ENCODE measurements around the gene ANKS6. TPM values are rescaled to one million over a fixed set of nuclear protein-coding genes. Genes with fewer than 3 reads are reported as not detected.

The ANKS6 gene
- total and polyA plus RNA-seq, 9 of the 15 experiments (the other 6 are each of a cell fraction or from before 2014, with no cell fraction given): 9.9 to 74.5 (median 36.9) TPM

DNA sequence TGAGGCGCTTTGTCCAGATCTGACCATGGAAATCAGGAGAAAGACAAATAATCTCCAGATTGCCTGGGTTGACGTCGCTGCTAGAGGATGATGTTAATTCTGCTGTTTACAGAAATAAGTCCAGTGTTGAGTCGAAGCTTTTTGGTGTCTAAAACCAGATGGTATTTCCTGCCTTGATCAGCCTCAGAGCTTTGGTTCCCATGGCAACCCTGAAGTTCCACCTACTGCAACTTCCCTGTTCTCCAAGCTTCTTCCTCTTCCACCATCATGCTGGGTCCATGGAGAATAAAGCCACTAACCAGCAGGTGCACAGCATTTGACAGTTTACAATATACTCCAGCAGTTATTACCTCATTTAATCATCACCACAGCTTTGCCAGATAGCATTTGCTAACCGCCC, 69.6 kb downstream of the ANKS6 start:
- Histone ChIP-seq H3K4me1 (replicated peaks in 1 of 2; ENCODE audit: control insufficient read depth in 2 of 2, insufficient read depth in 2 of 2, low read length in 2 of 2) (peaks cover 0 to 5% of the 10 kb centered on the region in 2 experiments; a peak in 2 of 5 replicates), H3K4me2 (ENCODE audit: insufficient read depth, low read length) (no peak overlapping the region), H3K36me3 (ENCODE audit: control insufficient read depth, insufficient read depth, low read length) (no peaks in the 10 kb centered on the region), H3K27me3 (ENCODE audit: control insufficient read depth in 2 of 2, insufficient read depth in 2 of 2, low read length in 2 of 2) (peaks cover 18 to 30% of the 10 kb centered on the region in 2 experiments; a peak in 4 of 5 replicates), H4K20me1 (replicated peaks; ENCODE audit: control insufficient read depth, insufficient read depth, low read length) (0 out of 2 replicates have a peak, but pooled peaks cover 4% of the 10 kb centered on the region), H3K9me1 (ENCODE audit: control insufficient read depth, insufficient read depth, low read length) (no peaks in the 10 kb centered on the region), H3K9ac (ENCODE audit: insufficient read depth in 1 of 2, low read depth in 2 of 2, low read length in 2 of 2) (no peak overlapping the region), H3K79me2 (ENCODE audit: control insufficient read depth, insufficient read depth, low read length) (no peaks in the 10 kb centered on the region), H3K27ac (ENCODE audit: extremely low read depth, low read depth, low read length) (no peak overlapping the region), H3K4me3 (no peak overlapping the region), H3K9me3 (replicated peaks; ENCODE audit: control insufficient read depth, insufficient read depth, low read depth, low read length) (no peaks in the 10 kb centered on the region), H2AFZ (ENCODE audit: low read depth, low read length) (no peak overlapping the region)
- ChIA-PET POLR2A (interaction anchor here (0.6 kb wide), 2 partner anchors 45 to 401 kb away, joined by 3 to 5 read pairs; no protein-coding TSS in a partner anchor), CTCF (ENCODE audit: low intra/inter-chr PET ratio) (no interaction called here)
- no TSS peak for BruUV-seq (replicated peaks)
- no peak for TF ChIP-seq HCFC1 (IDR thresholded peaks at IDR 0.05; ENCODE audit: low read depth, low read length)
- TF ChIP-seq RFX1 (IDR thresholded peaks at IDR 0.05): peak; percentile 85
- peak; percentile 30; the same call in 1 of the 2 replicates for TF ChIP-seq CTBP1 (IDR thresholded peaks at IDR 0.05; ENCODE audit: borderline replicate concordance)
- intact Hi-C loops (cut with micrococcal nuclease): no loop called here
- DNase-seq (ENCODE audit: extremely low read depth in 1 of 4, low spot score in 3 of 4) (no peak), FAIRE-seq (no peak), ATAC-seq (no peak)
- 0% methylated on average over 5 of the region's 5 CpGs for WGBS (ENCODE audit: insufficient coverage, low coverage, missing lambda C conversion rate)
- in situ Hi-C loops (cut with MboI): no loop called here

DNA sequence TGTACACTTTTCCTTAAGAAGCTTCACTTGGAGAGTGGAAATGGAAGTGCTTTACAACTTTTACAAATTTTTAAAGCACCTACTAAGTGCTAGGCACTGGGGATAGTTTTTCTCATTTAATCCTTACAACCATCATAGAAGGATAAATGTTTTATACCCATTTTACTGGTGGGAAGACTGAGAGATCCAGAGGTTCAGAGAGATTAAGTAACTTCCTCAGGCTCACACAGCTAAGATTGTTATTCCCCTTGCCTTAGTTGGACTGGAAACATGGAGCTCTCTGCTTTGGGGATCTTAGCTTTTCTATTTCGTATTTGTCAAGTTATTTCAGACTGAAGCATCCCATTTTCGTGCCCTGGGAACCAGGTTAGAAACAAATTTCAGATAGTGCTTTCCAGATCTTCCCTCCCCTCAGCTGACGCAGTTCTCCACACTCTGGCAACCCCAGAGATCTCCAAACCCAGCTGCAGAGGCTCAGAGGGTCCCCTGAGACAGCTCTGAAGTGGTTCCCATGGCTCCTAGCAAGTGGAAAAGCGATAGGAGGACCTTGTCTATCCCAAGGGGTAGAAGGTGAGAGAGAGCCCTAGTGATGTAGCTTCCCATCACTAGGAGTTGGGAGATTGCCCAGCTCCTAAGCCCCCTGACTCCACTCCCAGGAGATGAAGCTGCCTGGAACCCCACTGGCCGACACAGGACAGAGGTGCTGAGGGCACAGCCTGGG, 71.4 kb downstream of the ANKS6 start:
- intact Hi-C loops (cut with micrococcal nuclease): no loop called here
- BruUV-seq (replicated peaks): no TSS peak
- Histone ChIP-seq H3K4me2 (ENCODE audit: insufficient read depth, low read length) (no peak overlapping the region), H3K4me1 (replicated peaks in 1 of 2; ENCODE audit: control insufficient read depth in 2 of 2, insufficient read depth in 2 of 2, low read length in 2 of 2) (peaks cover 0 to 5% of the 10 kb centered on the region in 2 experiments; a peak in 2 of 5 replicates), H2AFZ (ENCODE audit: low read depth, low read length) (no peak overlapping the region), H4K20me1 (replicated peaks; ENCODE audit: control insufficient read depth, insufficient read depth, low read length) (0 out of 2 replicates have a peak, but pooled peaks cover 6% of the 10 kb centered on the region), H3K9me1 (ENCODE audit: control insufficient read depth, insufficient read depth, low read length) (no peaks in the 10 kb centered on the region), H3K36me3 (ENCODE audit: control insufficient read depth, insufficient read depth, low read length) (no peaks in the 10 kb centered on the region), H3K27ac (ENCODE audit: extremely low read depth, low read depth, low read length) (no peak overlapping the region), H3K9me3 (replicated peaks; ENCODE audit: control insufficient read depth, insufficient read depth, low read depth, low read length) (no peaks in the 10 kb centered on the region), H3K9ac (ENCODE audit: insufficient read depth in 1 of 2, low read depth in 2 of 2, low read length in 2 of 2) (no peak overlapping the region), H3K4me3 (no peak overlapping the region), H3K27me3 (ENCODE audit: control insufficient read depth in 2 of 2, insufficient read depth in 2 of 2, low read length in 2 of 2) (peaks cover 18 to 30% of the 10 kb centered on the region in 2 experiments), H3K79me2 (ENCODE audit: control insufficient read depth, insufficient read depth, low read length) (no peaks in the 10 kb centered on the region)
- in situ Hi-C loops (cut with MboI): no loop called here
- no peak for DNase-seq (ENCODE audit: extremely low read depth in 1 of 4, low spot score in 3 of 4)
- no peak for ATAC-seq
- ChIA-PET POLR2A (interaction anchor here (0.6 to 1.2 kb wide), 3 partner anchors 12 to 440 kb away, joined by 3 to 4 read pairs (median 3); no protein-coding TSS in a partner anchor), CTCF (ENCODE audit: low intra/inter-chr PET ratio) (no interaction called here)
- 0% methylated on average over 5 of the region's 5 CpGs for WGBS (ENCODE audit: insufficient coverage, low coverage, missing lambda C conversion rate)
- no peak for FAIRE-seq
- TF ChIP-seq ZKSCAN1 (IDR thresholded peaks at IDR 0.05; ENCODE audit: low read depth, low read length) (peak; percentile 70), MAFF (IDR thresholded peaks at IDR 0.05; ENCODE audit: low read length) (no peak), SMAD2 (IDR thresholded peaks at IDR 0.05; ENCODE audit: low read depth, low read length) (no peak), TRIM24 (IDR thresholded peaks at IDR 0.05) (no peak), CREM (IDR thresholded peaks at IDR 0.05; ENCODE audit: low read depth) (no peak), RBM25 (IDR thresholded peaks at IDR 0.05; ENCODE audit: low read depth, low read length, severe bottlenecking) (peak; percentile 92), RHOXF2B (CRISPR knock-in tag; conservative IDR thresholded peaks at IDR 0.05) (no peak)
- TF ChIP-seq, protein P1, sequence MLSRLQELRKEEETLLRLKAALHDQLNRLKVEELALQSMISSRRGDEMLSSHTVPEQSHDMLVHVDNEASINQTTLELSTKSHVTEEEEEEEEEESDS (CRISPR knock-in tag; IDR thresholded peaks at IDR 0.05): no peak
- TF ChIP-seq, protein P2, sequence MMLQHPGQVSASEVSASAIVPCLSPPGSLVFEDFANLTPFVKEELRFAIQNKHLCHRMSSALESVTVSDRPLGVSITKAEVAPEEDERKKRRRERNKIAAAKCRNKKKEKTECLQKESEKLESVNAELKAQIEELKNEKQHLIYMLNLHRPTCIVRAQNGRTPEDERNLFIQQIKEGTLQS (IDR thresholded peaks at IDR 0.05): no peak
- TF ChIP-seq, protein P2 (CRISPR knock-in tag; conservative IDR thresholded peaks at IDR 0.05): no peak
- TF ChIP-seq, protein P3, sequence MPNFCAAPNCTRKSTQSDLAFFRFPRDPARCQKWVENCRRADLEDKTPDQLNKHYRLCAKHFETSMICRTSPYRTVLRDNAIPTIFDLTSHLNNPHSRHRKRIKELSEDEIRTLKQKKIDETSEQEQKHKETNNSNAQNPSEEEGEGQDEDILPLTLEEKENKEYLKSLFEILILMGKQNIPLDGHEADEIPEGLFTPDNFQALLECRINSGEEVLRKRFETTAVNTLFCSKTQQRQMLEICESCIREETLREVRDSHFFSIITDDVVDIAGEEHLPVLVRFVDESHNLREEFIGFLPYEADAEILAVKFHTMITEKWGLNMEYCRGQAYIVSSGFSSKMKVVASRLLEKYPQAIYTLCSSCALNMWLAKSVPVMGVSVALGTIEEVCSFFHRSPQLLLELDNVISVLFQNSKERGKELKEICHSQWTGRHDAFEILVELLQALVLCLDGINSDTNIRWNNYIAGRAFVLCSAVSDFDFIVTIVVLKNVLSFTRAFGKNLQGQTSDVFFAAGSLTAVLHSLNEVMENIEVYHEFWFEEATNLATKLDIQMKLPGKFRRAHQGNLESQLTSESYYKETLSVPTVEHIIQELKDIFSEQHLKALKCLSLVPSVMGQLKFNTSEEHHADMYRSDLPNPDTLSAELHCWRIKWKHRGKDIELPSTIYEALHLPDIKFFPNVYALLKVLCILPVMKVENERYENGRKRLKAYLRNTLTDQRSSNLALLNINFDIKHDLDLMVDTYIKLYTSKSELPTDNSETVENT (CRISPR knock-in tag; IDR thresholded peaks at IDR 0.05): no peak

All from K562 (cell line).